Liver (tissue), 9 donors: ENCODE results near the gene SLC30A4. TPM values are rescaled to one million over a fixed set of nuclear protein-coding genes. Genes with fewer than 3 reads are reported as not detected.

Experiments used
- DNase-seq: peaks from one replicate; pipeline ENCODE4 v3.0.0-alpha.2; 2017; ENCODE audit warnings: low spot score
- H3K27ac ChIP-seq, 2 donors: one replicate each; pipeline ENCODE4 v1.7.0; 2013; ENCODE audit warnings: inconsistent platforms in 2 of 2, low read length in 2 of 2, control low read depth in 1 of 2, low read depth in 1 of 2, mild to moderate bottlenecking in 1 of 2
- H3K27me3 ChIP-seq, 4 donors: one replicate each; pipeline versions ENCODE4 v1.6.1 to v1.7.0; 2013; ENCODE audit warnings: low read length in 3 of 4, inconsistent platforms in 1 of 4, mild to moderate bottlenecking in 1 of 4, moderate library complexity in 1 of 4; ENCODE audit not compliant: control insufficient read depth in 4 of 4, insufficient read depth in 4 of 4
- H3K36me3 ChIP-seq, 4 donors: one replicate each; pipeline versions ENCODE4 v1.6.1 to v1.7.0; 2013; ENCODE audit warnings: low read length in 3 of 4, mild to moderate bottlenecking in 3 of 4, low read depth in 1 of 4, moderate library complexity in 1 of 4; ENCODE audit not compliant: control insufficient read depth in 4 of 4, insufficient read depth in 3 of 4
- H3K4me1 ChIP-seq, 4 donors: one replicate each; pipeline versions ENCODE4 v1.6.1 to v1.7.0; 2013; ENCODE audit warnings: low read length in 3 of 4, mild to moderate bottlenecking in 3 of 4, moderate library complexity in 1 of 4; ENCODE audit not compliant: control insufficient read depth in 4 of 4, insufficient read depth in 4 of 4
- H3K4me3 ChIP-seq, 3 donors: one replicate each; pipeline versions ENCODE4 v1.6.1 to v1.7.0; 2013; ENCODE audit warnings: low read length in 3 of 3, control low read depth in 1 of 3, low read depth in 1 of 3, mild to moderate bottlenecking in 1 of 3
- H3K9ac ChIP-seq, 2 donors: one replicate each; pipeline ENCODE4 v1.7.0; 2013; ENCODE audit warnings: low read length in 2 of 2, mild to moderate bottlenecking in 2 of 2, moderate library complexity in 2 of 2, control low read depth in 1 of 2, low read depth in 1 of 2
- H3K9me3 ChIP-seq, 4 donors: one replicate each; pipeline versions ENCODE4 v1.6.1 to v1.7.0; 2013; ENCODE audit warnings: low read length in 3 of 4; ENCODE audit not compliant: control insufficient read depth in 4 of 4
- EGR1 ChIP-seq, 2 donors: IDR thresholded peaks; 2 replicates each; pipeline ENCODE4 v1.6.1; 2016 to 2018; ENCODE audit warnings: antibody characterized with exemption in 2 of 2, low read depth in 2 of 2
- FOXA1 ChIP-seq: IDR thresholded peaks from 2 replicates; pipeline ENCODE4 v1.6.1; 2016; ENCODE audit warnings: antibody characterized with exemption
- FOXA2 ChIP-seq: IDR thresholded peaks from 2 replicates; pipeline ENCODE4 v1.6.1; 2016; ENCODE audit warnings: antibody characterized with exemption
- GABPA ChIP-seq, 2 donors: IDR thresholded peaks in 1 of 2; conservative IDR thresholded peaks in 1 of 2; 2 replicates each; pipeline ENCODE4 v1.6.1; 2016; ENCODE audit warnings: antibody characterized with exemption in 2 of 2, mild to moderate bottlenecking in 1 of 2, moderate library complexity in 1 of 2
- HNF4A ChIP-seq, 2 donors: conservative IDR thresholded peaks; 2 replicates each; pipeline ENCODE4 v1.6.1; 2016; ENCODE audit warnings: antibody characterized with exemption in 2 of 2, mild to moderate bottlenecking in 2 of 2
- HNF4G ChIP-seq: IDR thresholded peaks from 2 replicates; pipeline ENCODE4 v1.6.1; 2016; ENCODE audit warnings: antibody characterized with exemption
- JUND ChIP-seq, 2 donors: IDR thresholded peaks; 2 replicates each; pipeline ENCODE4 v1.6.1; 2016; ENCODE audit warnings: antibody characterized with exemption in 2 of 2
- RAD21 ChIP-seq, 2 donors: IDR thresholded peaks; 2 replicates each; pipeline ENCODE4 v1.6.1; 2016; ENCODE audit warnings: antibody characterized with exemption in 2 of 2, mild to moderate bottlenecking in 2 of 2
- SP1 ChIP-seq: IDR thresholded peaks from 2 replicates; pipeline ENCODE4 v1.6.1; 2018; ENCODE audit warnings: antibody characterized with exemption, mild to moderate bottlenecking
- YY1 ChIP-seq: IDR thresholded peaks from 2 replicates; pipeline ENCODE4 v1.6.1; 2016; ENCODE audit warnings: antibody characterized with exemption, mild to moderate bottlenecking
- ZBTB33 ChIP-seq: IDR thresholded peaks from 2 replicates; pipeline ENCODE4 v1.6.1; 2016; ENCODE audit warnings: antibody characterized with exemption
- WGBS: extraction: QIAGEN DNeasy Blood & Tissue Kit; methylation state at CpG from one replicate; pipeline ENCODE4 v1.1.7; 2013; 5-methylcytosine and 5-hydroxymethylcytosine counted together
- polyA plus RNA-seq, 2 donors: library from polyadenylated mRNA; stranded (reverse) in 1 of 2; unstranded in 1 of 2; fragments of 200-250 nt in 1 of 2; fragments of >200 nt in 1 of 2; fragmentation: Nextera tagmentation in 1 of 2; extraction: Ambion mirVana in 1 of 2; gene quantifications; one replicate each; pipeline versions ENCODE4 v1.2.1 to v1.2.3, GENCODE V29; 2013 to 2015
- total RNA-seq, 2 donors: library from RNA; depleted of rRNA; stranded (reverse); fragments of >200 nt; gene quantifications; one replicate each; pipeline ENCODE4 v1.2.3, GENCODE V29; 2014
- TF ChIP-seq, protein P1 (sequence below): IDR thresholded peaks from 2 replicates; pipeline ENCODE4 v1.6.1; 2016; ENCODE audit warnings: antibody characterized with exemption, mild to moderate bottlenecking
- donor health status: healthy.
- donor health status: healthy.
- donor health status: healthy.
- donor health status: healthy.
- donor health status: healthy.

SLC30A4 gene
- total and polyA plus RNA-seq, 4 donors = 0.69 to 5.6 (median 2.7) TPM

- 89% methylated on average over 3 of the region's 3 CpGs for WGBS
- no peak for DNase-seq
- H3K9ac ChIP-seq = no peak overlapping the region
- H3K4me3 ChIP-seq = no peak overlapping the region
- no peaks in the 10 kb centered on the region for H3K9me3 ChIP-seq
- TF ChIP-seq, protein P1, sequence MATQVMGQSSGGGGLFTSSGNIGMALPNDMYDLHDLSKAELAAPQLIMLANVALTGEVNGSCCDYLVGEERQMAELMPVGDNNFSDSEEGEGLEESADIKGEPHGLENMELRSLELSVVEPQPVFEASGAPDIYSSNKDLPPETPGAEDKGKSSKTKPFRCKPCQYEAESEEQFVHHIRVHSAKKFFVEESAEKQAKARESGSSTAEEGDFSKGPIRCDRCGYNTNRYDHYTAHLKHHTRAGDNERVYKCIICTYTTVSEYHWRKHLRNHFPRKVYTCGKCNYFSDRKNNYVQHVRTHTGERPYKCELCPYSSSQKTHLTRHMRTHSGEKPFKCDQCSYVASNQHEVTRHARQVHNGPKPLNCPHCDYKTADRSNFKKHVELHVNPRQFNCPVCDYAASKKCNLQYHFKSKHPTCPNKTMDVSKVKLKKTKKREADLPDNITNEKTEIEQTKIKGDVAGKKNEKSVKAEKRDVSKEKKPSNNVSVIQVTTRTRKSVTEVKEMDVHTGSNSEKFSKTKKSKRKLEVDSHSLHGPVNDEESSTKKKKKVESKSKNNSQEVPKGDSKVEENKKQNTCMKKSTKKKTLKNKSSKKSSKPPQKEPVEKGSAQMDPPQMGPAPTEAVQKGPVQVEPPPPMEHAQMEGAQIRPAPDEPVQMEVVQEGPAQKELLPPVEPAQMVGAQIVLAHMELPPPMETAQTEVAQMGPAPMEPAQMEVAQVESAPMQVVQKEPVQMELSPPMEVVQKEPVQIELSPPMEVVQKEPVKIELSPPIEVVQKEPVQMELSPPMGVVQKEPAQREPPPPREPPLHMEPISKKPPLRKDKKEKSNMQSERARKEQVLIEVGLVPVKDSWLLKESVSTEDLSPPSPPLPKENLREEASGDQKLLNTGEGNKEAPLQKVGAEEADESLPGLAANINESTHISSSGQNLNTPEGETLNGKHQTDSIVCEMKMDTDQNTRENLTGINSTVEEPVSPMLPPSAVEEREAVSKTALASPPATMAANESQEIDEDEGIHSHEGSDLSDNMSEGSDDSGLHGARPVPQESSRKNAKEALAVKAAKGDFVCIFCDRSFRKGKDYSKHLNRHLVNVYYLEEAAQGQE = no peak
- TF ChIP-seq RAD21 (IDR thresholded peaks at IDR 0.05) (no peak), GABPA (IDR thresholded peaks at IDR 0.05 in 1 of 2, conservative IDR thresholded peaks at IDR 0.05 in 1 of 2) (no peak)
- no peaks in the 10 kb centered on the region for H3K27me3 ChIP-seq
- no peak overlapping the region for H3K27ac ChIP-seq
- H3K4me1 ChIP-seq = no peaks in the 10 kb centered on the region
- no peaks in the 10 kb centered on the region for H3K36me3 ChIP-seq
Observed at GRCh38 chr15:45539680-45540079, 17.1 kb upstream of the SLC30A4 start.

- H3K27ac ChIP-seq = no peak overlapping the region
- no peak for DNase-seq
- no peaks in the 10 kb centered on the region for H3K4me1 ChIP-seq
- WGBS = 57% methylated on average over 3 of the region's 3 CpGs
- no peak for TF ChIP-seq EGR1 (IDR thresholded peaks at IDR 0.05; ENCODE audit: low read depth in 2 of 2)
- TF ChIP-seq FOXA1 = no peak
- no peak for TF ChIP-seq HNF4A (conservative IDR thresholded peaks at IDR 0.05)
- TF ChIP-seq SP1 = no peak
- no peak for TF ChIP-seq ZBTB33
- TF ChIP-seq, protein P1 = no peak
- TF ChIP-seq RAD21 (IDR thresholded peaks at IDR 0.05) = no peak
- no peak for TF ChIP-seq HNF4G
- no peak for TF ChIP-seq YY1
- TF ChIP-seq FOXA2 = no peak
- TF ChIP-seq JUND (IDR thresholded peaks at IDR 0.05) = no peak
- H3K9me3 ChIP-seq = no peaks in the 10 kb centered on the region
- no peak overlapping the region for H3K9ac ChIP-seq
- H3K36me3 ChIP-seq = no peaks in the 10 kb centered on the region
- H3K27me3 ChIP-seq = no peaks in the 10 kb centered on the region
- no peak overlapping the region for H3K4me3 ChIP-seq
Observed at GRCh38 chr15:45536934-45537333, 14.4 kb upstream of the SLC30A4 start.
